ENCODE results near the gene SDS. TPM values are rescaled to one million over a fixed set of nuclear protein-coding genes. Genes with fewer than 3 reads are reported as not detected.
A peak's percentile ranks its signal among the peaks of the same experiment; 100 is the strongest.
"Not testable (repeated sequence)": the region's sequence is repeated elsewhere in the genome, so short reads cannot be mapped to it uniquely, and the experiment has no call there.

SDS gene
- total RNA-seq, 1 experiment from 2014 or later = not detected

DNA sequence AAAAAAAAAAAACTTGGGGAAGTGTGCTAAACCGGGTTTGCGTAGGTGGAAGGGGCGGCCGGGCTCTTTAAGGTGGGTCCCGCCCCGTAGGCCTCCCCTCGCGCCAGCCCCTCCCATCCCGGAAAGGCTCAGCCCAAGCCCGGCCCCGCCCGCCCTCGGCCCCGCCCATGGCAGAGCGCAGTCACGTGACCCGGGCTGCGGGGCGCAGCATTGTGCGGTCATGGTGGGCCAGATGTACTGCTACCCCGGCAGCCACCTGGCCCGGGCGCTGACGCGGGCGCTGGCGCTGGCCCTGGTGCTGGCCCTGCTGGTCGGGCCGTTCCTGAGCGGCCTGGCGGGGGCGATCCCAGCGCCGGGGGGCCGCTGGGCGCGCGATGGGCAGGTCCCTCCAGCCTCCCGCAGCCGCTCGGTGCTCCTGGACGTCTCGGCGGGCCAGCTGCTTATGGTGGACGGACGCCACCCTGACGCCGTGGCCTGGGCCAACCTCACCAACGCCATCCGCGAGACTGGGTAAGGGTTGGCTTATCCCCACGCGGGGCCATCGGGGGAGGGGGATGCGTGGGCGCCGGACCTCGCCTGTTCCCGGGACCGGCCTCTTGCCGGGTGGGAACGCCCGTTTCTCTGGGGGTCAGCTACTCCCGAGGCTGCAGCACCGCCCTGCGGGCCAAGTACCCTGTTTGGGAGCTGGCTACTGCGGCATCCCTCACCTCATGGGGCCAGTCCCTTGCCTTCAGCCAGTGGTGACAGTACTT lies 45.1 kb downstream of the SDS start, which contains the start of gene PLBD2:
PLBD2 (plus strand) TSS at position 207 of the 752 bp plus-strand sequence; CDS start at position 221, 14 bp downstream.
- H3K79me2 ChIP-seq (ENCODE audit: insufficient read depth, low read length) = no peaks in the 10 kb centered on the region
- H4K20me1 ChIP-seq (ENCODE audit: control insufficient read depth, insufficient read depth, insufficient read length) = no peaks in the 10 kb centered on the region
- H3K14ac ChIP-seq (ENCODE audit: insufficient read depth, low read length) = peak within 1 kb of the TSS; percentile 43; the same call in 1 of the 2 replicates
- no peak within 1 kb of the TSS for H4K91ac ChIP-seq (ENCODE audit: insufficient read length, low read depth, low read length)
- H3K9me3 ChIP-seq (ENCODE audit: control insufficient read depth, low read depth, low read length) = no peaks in the 10 kb centered on the region
- H3K23me2 ChIP-seq (ENCODE audit: insufficient read length, low read depth, low read length, poor library complexity, severe bottlenecking) = peaks cover 7% of the 10 kb centered on the region
- no peak within 1 kb of the TSS for H3K23ac ChIP-seq (ENCODE audit: insufficient read length, low read depth, low read length)
- no peak within 1 kb of the TSS for H3K56ac ChIP-seq (ENCODE audit: insufficient read length, low read depth, low read length)
- no CpG with 5 or more reads among the region's 67 CpGs for WGBS (ENCODE audit: extremely low coverage, insufficient read length, low lambda C conversion rate)
- no peaks in the 10 kb centered on the region; a peak in 1 of 5 replicates for H3K9me3 Mint-ChIP-seq
- no peak within 1 kb of the TSS for H2BK20ac ChIP-seq (ENCODE audit: low read depth, low read length, poor library complexity, severe bottlenecking)
- peak within 1 kb of the TSS; percentile 79 to 90 for H3K4me3 Mint-ChIP-seq
- H3T11ph ChIP-seq (ENCODE audit: low read length) = no peak within 1 kb of the TSS
- no peak within 1 kb of the TSS for H2AK5ac ChIP-seq (ENCODE audit: insufficient read length, low read length)
- peaks cover 10 to 20% of the 10 kb centered on the region in 2 experiments for H3K4me1 Mint-ChIP-seq
- H2BK5ac ChIP-seq (ENCODE audit: insufficient read length, low read length) = no peak within 1 kb of the TSS
- no peaks in the 10 kb centered on the region for H3K27me3 ChIP-seq (ENCODE audit: insufficient read depth, low read length)
- TF ChIP-seq, protein P1, sequence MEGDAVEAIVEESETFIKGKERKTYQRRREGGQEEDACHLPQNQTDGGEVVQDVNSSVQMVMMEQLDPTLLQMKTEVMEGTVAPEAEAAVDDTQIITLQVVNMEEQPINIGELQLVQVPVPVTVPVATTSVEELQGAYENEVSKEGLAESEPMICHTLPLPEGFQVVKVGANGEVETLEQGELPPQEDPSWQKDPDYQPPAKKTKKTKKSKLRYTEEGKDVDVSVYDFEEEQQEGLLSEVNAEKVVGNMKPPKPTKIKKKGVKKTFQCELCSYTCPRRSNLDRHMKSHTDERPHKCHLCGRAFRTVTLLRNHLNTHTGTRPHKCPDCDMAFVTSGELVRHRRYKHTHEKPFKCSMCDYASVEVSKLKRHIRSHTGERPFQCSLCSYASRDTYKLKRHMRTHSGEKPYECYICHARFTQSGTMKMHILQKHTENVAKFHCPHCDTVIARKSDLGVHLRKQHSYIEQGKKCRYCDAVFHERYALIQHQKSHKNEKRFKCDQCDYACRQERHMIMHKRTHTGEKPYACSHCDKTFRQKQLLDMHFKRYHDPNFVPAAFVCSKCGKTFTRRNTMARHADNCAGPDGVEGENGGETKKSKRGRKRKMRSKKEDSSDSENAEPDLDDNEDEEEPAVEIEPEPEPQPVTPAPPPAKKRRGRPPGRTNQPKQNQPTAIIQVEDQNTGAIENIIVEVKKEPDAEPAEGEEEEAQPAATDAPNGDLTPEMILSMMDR (conservative IDR thresholded peaks at IDR 0.05) = no peak
- no peak within 1 kb of the TSS; the same call in 1 of the 2 replicates for H3K4ac ChIP-seq (ENCODE audit: low read depth, low read length)
- H3K18ac ChIP-seq (ENCODE audit: insufficient read length, low read depth, low read length) = peak within 1 kb of the TSS; percentile 70
- no peak within 1 kb of the TSS for H2BK15ac ChIP-seq (ENCODE audit: low read depth, low read length)
- peaks cover 1 to 5% (median 4%) of the 10 kb centered on the region in 3 experiments; a peak in 4 of 7 replicates for H3K36me3 Mint-ChIP-seq (ENCODE audit: insufficient read depth in 1 of 3, low read depth in 3 of 3)
- peak within 1 kb of the TSS; percentile 58 for H3K4me2 ChIP-seq (ENCODE audit: insufficient read depth, insufficient read length, low read length)
- no peak within 1 kb of the TSS for H3K27ac ChIP-seq (ENCODE audit: insufficient read length, low read depth, low read length)
- H2BK12ac ChIP-seq (ENCODE audit: insufficient read length, low read depth, low read length) = no peak within 1 kb of the TSS
- no peak within 1 kb of the TSS for H4K5ac ChIP-seq (ENCODE audit: insufficient read length, low read depth, low read length)
- H3K79me1 ChIP-seq (ENCODE audit: insufficient read depth, low read depth, low read length, poor library complexity, severe bottlenecking) = peaks cover 6% of the 10 kb centered on the region
- H3K4me1 ChIP-seq (ENCODE audit: insufficient read depth, low read length) = peaks cover 5% of the 10 kb centered on the region; the same call in 1 of the 2 replicates
- peak; percentile 98 for DNase-seq
- H3K27me3 Mint-ChIP-seq (ENCODE audit: low read depth) = no peaks in the 10 kb centered on the region
- no peak within 1 kb of the TSS for H4K8ac ChIP-seq (replicated peaks; ENCODE audit: insufficient read length, low read depth, low read length)
- peak within 1 kb of the TSS; percentile 61 for H3K9ac ChIP-seq (ENCODE audit: extremely low read depth, insufficient read length, low read length)
- no peak within 1 kb of the TSS for H2AFZ ChIP-seq (ENCODE audit: low read length)
- H3K27ac Mint-ChIP-seq = peak within 1 kb of the TSS in 2 of 3 experiments; percentile 87 to 95; a peak in 2 of 7 replicates
- H2BK120ac ChIP-seq (ENCODE audit: low read depth, low read length, poor library complexity, severe bottlenecking) = no peak within 1 kb of the TSS

DNA sequence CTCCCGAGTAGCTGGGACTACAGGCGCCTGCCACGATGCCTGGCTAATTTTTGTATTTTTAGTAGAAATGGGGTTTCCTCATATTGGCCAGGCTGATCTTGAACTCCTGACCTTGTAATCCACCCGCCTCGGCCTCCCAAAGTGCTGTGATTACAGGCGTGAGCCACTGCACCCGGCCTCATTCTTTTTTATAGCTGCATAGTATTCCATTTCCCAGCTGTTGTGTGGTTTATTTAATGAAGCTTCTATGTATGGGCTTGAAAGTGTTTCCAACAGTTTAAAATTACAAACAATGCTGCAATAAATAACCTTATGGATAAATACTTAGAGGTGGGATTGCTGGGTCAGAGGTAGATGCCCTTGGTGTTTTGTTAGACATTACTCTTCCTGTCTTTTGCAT lies 49.5 kb downstream of the SDS start:
- not testable (repeated sequence) for DNase-seq; H3K79me1 ChIP-seq (ENCODE audit: insufficient read depth, low read depth, low read length, poor library complexity, severe bottlenecking); H3K23me2 ChIP-seq (ENCODE audit: insufficient read length, low read depth, low read length, poor library complexity, severe bottlenecking); H3K9me3 ChIP-seq (ENCODE audit: control insufficient read depth, low read depth, low read length); H3K27me3 ChIP-seq (ENCODE audit: insufficient read depth, low read length); H3K27ac ChIP-seq (ENCODE audit: insufficient read length, low read depth, low read length); H2BK12ac ChIP-seq (ENCODE audit: insufficient read length, low read depth, low read length); H3K79me2 ChIP-seq (ENCODE audit: insufficient read depth, low read length); H3K27me3 Mint-ChIP-seq (ENCODE audit: low read depth); H3K27ac Mint-ChIP-seq; H2BK20ac ChIP-seq (ENCODE audit: low read depth, low read length, poor library complexity, severe bottlenecking); H3T11ph ChIP-seq (ENCODE audit: low read length); H3K14ac ChIP-seq (ENCODE audit: insufficient read depth, low read length); H2AFZ ChIP-seq (ENCODE audit: low read length); H3K56ac ChIP-seq (ENCODE audit: insufficient read length, low read depth, low read length); H3K9ac ChIP-seq (ENCODE audit: extremely low read depth, insufficient read length, low read length); H3K4me2 ChIP-seq (ENCODE audit: insufficient read depth, insufficient read length, low read length); H2BK120ac ChIP-seq (ENCODE audit: low read depth, low read length, poor library complexity, severe bottlenecking); H3K9me3 Mint-ChIP-seq; H3K23ac ChIP-seq (ENCODE audit: insufficient read length, low read depth, low read length); H3K4me3 Mint-ChIP-seq; H4K20me1 ChIP-seq (ENCODE audit: control insufficient read depth, insufficient read depth, insufficient read length); H3K18ac ChIP-seq (ENCODE audit: insufficient read length, low read depth, low read length); H3K4me1 ChIP-seq (ENCODE audit: insufficient read depth, low read length); H4K91ac ChIP-seq (ENCODE audit: insufficient read length, low read depth, low read length); H2BK15ac ChIP-seq (ENCODE audit: low read depth, low read length); H3K36me3 Mint-ChIP-seq (ENCODE audit: insufficient read depth in 1 of 3, low read depth in 3 of 3); H4K5ac ChIP-seq (ENCODE audit: insufficient read length, low read depth, low read length); H2BK5ac ChIP-seq (ENCODE audit: insufficient read length, low read length); H3K4ac ChIP-seq (ENCODE audit: low read depth, low read length); H2AK5ac ChIP-seq (ENCODE audit: insufficient read length, low read length); H4K8ac ChIP-seq (replicated peaks; ENCODE audit: insufficient read length, low read depth, low read length)
- H3K4me1 Mint-ChIP-seq = peaks cover 5 to 21% of the 10 kb centered on the region in 2 experiments
- WGBS (ENCODE audit: extremely low coverage, insufficient read length, low lambda C conversion rate) = no CpG with 5 or more reads among the region's 7 CpGs
